ENCODE results near the gene MYO1H.
A peak's percentile ranks its signal among the peaks of the same experiment; 100 is the strongest.

The MYO1H gene

DNA sequence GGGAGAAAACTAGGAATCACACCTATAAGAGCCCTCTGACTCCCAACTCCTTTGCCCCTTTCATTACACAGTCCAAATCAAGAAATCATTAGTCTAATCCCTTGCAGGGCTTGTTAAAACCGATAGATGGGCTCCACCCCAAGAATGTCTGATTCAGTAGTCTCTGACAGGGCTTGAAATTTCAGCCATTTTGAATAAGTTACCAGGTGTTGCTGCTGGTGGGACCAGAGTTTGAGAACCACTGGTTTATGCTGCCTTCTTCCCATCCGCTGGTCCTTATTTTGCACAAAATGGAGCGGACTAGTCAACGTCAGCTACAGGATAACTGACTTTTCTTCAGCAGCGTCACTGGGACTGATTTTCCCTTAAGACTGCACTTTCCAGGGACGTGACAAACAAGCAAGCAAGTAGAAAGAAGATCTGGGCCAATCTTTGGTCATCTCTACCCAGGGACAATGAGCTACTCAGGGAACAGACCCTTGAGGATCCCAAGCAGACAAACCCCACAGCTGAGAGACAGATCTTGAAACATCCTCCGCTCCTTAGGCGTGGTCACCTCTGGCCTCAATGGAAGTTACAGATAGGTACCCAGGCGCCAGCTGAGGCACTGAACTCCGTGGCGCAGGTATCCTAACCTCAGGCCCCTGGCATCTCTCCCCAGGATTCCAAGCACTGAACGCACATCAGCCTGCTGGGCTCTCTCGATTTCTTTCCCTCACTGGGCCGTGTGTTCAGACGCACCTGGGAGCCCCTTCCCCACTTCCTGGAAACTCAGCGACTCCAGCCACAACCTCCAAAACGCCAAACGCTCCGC, 128.5 kb downstream of the MYO1H start:
- TF ChIP-seq, protein P1, sequence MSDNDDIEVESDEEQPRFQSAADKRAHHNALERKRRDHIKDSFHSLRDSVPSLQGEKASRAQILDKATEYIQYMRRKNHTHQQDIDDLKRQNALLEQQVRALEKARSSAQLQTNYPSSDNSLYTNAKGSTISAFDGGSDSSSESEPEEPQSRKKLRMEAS (IDR thresholded peaks at IDR 0.05), result no peak
- TF ChIP-seq TCF12 (IDR thresholded peaks at IDR 0.05; ENCODE audit: low read depth) (no peak), EGR1 (IDR thresholded peaks at IDR 0.05) (no peak), TEAD4 (IDR thresholded peaks at IDR 0.05) (no peak), TAF1 (IDR thresholded peaks at IDR 0.05; ENCODE audit: low read depth) (no peak), CREB1 (IDR thresholded peaks at IDR 0.05; ENCODE audit: low read depth) (no peak), NFIC (IDR thresholded peaks at IDR 0.05) (no peak), USF1 (IDR thresholded peaks at IDR 0.05) (no peak), RAD21 (IDR thresholded peaks at IDR 0.05; ENCODE audit: low read depth) (no peak), CEBPB (IDR thresholded peaks at IDR 0.05) (no peak), EP300 (IDR thresholded peaks at IDR 0.05; ENCODE audit: borderline replicate concordance) (no peak), YY1 (IDR thresholded peaks at IDR 0.05; ENCODE audit: low read depth) (no peak)

- TF ChIP-seq TEAD4 (IDR thresholded peaks at IDR 0.05) (no peak), EP300 (IDR thresholded peaks at IDR 0.05; ENCODE audit: borderline replicate concordance) (no peak)
Observed at GRCh38 chr12:109476807-109477184, 129.1 kb downstream of the MYO1H start.

- TF ChIP-seq EGR1 (IDR thresholded peaks at IDR 0.05) (peak; percentile 53), TEAD4 (IDR thresholded peaks at IDR 0.05) (no peak), ZBTB7A (IDR thresholded peaks at IDR 0.05; ENCODE audit: low read depth) (peak; percentile 63), FOXM1 (IDR thresholded peaks at IDR 0.05; ENCODE audit: borderline replicate concordance, low read depth) (0 out of 2 replicates have a peak, but pooled peaks have one; percentile 56), USF1 (IDR thresholded peaks at IDR 0.05) (peak; percentile 41; the same call in 1 of the 2 replicates), CEBPB (IDR thresholded peaks at IDR 0.05) (no peak), RAD21 (IDR thresholded peaks at IDR 0.05; ENCODE audit: low read depth) (0 out of 2 replicates have a peak, but pooled peaks have one; percentile 3), YY1 (IDR thresholded peaks at IDR 0.05; ENCODE audit: low read depth) (peak; percentile 99), NFIC (IDR thresholded peaks at IDR 0.05) (no peak), TCF12 (IDR thresholded peaks at IDR 0.05; ENCODE audit: low read depth) (peak; percentile 64), EP300 (IDR thresholded peaks at IDR 0.05; ENCODE audit: borderline replicate concordance) (peak; percentile 36; the same call in 1 of the 2 replicates), CREB1 (IDR thresholded peaks at IDR 0.05; ENCODE audit: low read depth) (peak; percentile 68), TAF1 (IDR thresholded peaks at IDR 0.05; ENCODE audit: low read depth) (peak; percentile 100)
- TF ChIP-seq, protein P1 (IDR thresholded peaks at IDR 0.05), result peak; percentile 56; the same call in 1 of the 2 replicates
- TF ChIP-seq, protein P2, sequence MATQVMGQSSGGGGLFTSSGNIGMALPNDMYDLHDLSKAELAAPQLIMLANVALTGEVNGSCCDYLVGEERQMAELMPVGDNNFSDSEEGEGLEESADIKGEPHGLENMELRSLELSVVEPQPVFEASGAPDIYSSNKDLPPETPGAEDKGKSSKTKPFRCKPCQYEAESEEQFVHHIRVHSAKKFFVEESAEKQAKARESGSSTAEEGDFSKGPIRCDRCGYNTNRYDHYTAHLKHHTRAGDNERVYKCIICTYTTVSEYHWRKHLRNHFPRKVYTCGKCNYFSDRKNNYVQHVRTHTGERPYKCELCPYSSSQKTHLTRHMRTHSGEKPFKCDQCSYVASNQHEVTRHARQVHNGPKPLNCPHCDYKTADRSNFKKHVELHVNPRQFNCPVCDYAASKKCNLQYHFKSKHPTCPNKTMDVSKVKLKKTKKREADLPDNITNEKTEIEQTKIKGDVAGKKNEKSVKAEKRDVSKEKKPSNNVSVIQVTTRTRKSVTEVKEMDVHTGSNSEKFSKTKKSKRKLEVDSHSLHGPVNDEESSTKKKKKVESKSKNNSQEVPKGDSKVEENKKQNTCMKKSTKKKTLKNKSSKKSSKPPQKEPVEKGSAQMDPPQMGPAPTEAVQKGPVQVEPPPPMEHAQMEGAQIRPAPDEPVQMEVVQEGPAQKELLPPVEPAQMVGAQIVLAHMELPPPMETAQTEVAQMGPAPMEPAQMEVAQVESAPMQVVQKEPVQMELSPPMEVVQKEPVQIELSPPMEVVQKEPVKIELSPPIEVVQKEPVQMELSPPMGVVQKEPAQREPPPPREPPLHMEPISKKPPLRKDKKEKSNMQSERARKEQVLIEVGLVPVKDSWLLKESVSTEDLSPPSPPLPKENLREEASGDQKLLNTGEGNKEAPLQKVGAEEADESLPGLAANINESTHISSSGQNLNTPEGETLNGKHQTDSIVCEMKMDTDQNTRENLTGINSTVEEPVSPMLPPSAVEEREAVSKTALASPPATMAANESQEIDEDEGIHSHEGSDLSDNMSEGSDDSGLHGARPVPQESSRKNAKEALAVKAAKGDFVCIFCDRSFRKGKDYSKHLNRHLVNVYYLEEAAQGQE (IDR thresholded peaks at IDR 0.05; ENCODE audit: low read depth), result no peak
Observed at GRCh38 chr12:109477185-109477962, 129.7 kb downstream of the MYO1H start, which contains the start of the genes KCTD10 and UBE3B. Gene KCTD10, minus strand, starts transcription at chr12:109477300. Its CDS starts 38 bp downstream, at chr12:109477262. Gene UBE3B, plus strand, starts transcription at chr12:109477634. Its CDS starts 5,918 bp downstream, at chr12:109483552.

GRCh38 chr12:109477963-109478315, 130.2 kb downstream of the MYO1H start:
- no peak for TF ChIP-seq NFIC (IDR thresholded peaks at IDR 0.05)
- TF ChIP-seq RAD21 (IDR thresholded peaks at IDR 0.05; ENCODE audit: low read depth), result no peak
- no peak for TF ChIP-seq YY1 (IDR thresholded peaks at IDR 0.05; ENCODE audit: low read depth)
- TF ChIP-seq CEBPB (IDR thresholded peaks at IDR 0.05), result no peak
- TF ChIP-seq TAF1 (IDR thresholded peaks at IDR 0.05; ENCODE audit: low read depth), result no peak
- TF ChIP-seq EP300 (IDR thresholded peaks at IDR 0.05; ENCODE audit: borderline replicate concordance), result no peak
- TF ChIP-seq CREB1 (IDR thresholded peaks at IDR 0.05; ENCODE audit: low read depth), result no peak
- no peak for TF ChIP-seq TCF12 (IDR thresholded peaks at IDR 0.05; ENCODE audit: low read depth)
- TF ChIP-seq EGR1 (IDR thresholded peaks at IDR 0.05), result no peak
- no peak for TF ChIP-seq ZBTB7A (IDR thresholded peaks at IDR 0.05; ENCODE audit: low read depth)
- TF ChIP-seq, protein P1 (IDR thresholded peaks at IDR 0.05), result no peak
- no peak for TF ChIP-seq FOXM1 (IDR thresholded peaks at IDR 0.05; ENCODE audit: borderline replicate concordance, low read depth)
- TF ChIP-seq TEAD4 (IDR thresholded peaks at IDR 0.05), result no peak
- TF ChIP-seq, protein P2 (IDR thresholded peaks at IDR 0.05; ENCODE audit: low read depth), result no peak
- no peak for TF ChIP-seq USF1 (IDR thresholded peaks at IDR 0.05)
